Peyer's patch (tissue), 4 donors: ENCODE measurements around the gene SIGLEC9.

Experiments used
- POLR2A ChIP-seq, 2 donors: fragments of 450-650 bp; IDR thresholded peaks; one replicate each; pipeline ENCODE4 v1.5.1; 2017; ENCODE audit warnings: antibody characterized with exemption in 2 of 2, mild to moderate bottlenecking in 2 of 2, moderate library complexity in 2 of 2
- TF ChIP-seq, protein P1 (sequence below), 6 experiments: fragments of 450-650 bp in 4 of 6; fragments of 200-600 bp in 2 of 6; sonication (generic) in 1 of 6; IDR thresholded peaks; one replicate each; pipeline ENCODE4 v1.5.1; 2017 to 2019; ENCODE audit warnings: antibody characterized with exemption in 6 of 6, mild to moderate bottlenecking in 3 of 6, moderate library complexity in 1 of 6

DNA sequence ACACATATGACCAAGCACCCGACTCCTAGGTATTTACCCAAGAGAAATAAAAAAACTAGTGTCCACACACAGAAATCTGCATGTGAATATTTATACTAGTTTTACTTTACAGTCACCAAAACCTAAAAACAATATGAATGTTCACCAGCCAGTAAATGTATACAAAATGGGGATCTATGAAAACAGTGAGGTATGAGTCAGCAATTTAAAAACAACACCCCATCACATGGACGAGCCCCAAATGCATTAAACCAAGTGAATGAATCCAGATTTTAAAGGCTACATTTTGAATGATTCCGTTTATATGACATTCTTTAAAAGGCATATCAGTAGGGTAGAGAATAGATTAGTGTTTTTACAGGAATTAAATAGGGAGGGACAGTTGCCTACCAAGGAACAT, 39.5 kb downstream of the SIGLEC9 start:
- TF ChIP-seq, protein P1, sequence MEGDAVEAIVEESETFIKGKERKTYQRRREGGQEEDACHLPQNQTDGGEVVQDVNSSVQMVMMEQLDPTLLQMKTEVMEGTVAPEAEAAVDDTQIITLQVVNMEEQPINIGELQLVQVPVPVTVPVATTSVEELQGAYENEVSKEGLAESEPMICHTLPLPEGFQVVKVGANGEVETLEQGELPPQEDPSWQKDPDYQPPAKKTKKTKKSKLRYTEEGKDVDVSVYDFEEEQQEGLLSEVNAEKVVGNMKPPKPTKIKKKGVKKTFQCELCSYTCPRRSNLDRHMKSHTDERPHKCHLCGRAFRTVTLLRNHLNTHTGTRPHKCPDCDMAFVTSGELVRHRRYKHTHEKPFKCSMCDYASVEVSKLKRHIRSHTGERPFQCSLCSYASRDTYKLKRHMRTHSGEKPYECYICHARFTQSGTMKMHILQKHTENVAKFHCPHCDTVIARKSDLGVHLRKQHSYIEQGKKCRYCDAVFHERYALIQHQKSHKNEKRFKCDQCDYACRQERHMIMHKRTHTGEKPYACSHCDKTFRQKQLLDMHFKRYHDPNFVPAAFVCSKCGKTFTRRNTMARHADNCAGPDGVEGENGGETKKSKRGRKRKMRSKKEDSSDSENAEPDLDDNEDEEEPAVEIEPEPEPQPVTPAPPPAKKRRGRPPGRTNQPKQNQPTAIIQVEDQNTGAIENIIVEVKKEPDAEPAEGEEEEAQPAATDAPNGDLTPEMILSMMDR (IDR thresholded peaks at IDR 0.05): no peak
- TF ChIP-seq POLR2A (IDR thresholded peaks at IDR 0.05): no peak
